ENCODE results near the gene COL8A1.

The COL8A1 gene

DNA sequence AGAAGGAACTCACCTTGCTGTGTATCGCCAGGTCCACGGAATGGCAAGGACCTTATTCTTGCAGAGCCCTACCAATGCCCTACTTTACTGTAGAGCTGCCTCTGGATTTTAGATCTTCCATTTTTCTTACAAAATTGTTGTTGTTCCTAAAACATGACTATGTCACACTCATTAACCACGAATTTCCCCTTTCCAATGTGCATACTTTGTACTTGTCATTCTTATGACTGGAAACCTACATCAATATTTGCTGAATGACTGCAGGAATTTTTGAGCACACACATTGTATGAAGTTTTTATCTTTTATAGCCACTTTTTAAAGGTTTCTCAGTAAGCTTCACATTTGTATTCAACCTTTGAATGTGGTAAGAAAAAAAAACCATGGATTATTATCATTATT lies 143.4 kb downstream of the COL8A1 start:
- in situ Hi-C loops (cut with HindIII; ENCODE audit: low sequenced_read_pairs) = no loop called here

DNA sequence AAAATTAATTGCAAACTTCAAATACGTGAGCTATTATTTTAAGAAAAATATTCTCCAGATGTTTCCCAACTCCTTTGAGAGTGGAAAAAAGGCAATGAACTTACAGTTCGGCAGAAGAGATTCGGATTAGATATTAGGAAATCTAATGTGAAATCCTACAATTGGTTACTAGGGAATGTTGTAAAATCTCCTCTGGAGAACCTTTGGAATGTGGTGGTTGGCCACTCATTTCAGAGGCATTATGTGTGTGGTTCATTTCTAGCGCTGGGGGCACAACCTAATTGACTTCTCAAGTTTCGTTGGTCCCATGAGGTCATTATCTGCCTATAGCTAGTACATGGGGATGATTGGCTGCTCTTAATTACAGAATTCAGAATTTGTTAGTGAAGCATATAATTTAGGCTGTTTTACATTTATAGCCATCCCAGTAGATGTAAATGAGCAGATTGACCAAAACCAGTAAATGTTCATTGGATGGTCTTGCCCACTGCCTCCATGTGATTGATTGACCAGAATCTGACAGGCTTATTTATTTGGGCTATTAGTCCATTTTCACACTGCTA lies 144.7 kb downstream of the COL8A1 start:
- in situ Hi-C loops (cut with HindIII; ENCODE audit: low sequenced_read_pairs) = no loop called here

DNA sequence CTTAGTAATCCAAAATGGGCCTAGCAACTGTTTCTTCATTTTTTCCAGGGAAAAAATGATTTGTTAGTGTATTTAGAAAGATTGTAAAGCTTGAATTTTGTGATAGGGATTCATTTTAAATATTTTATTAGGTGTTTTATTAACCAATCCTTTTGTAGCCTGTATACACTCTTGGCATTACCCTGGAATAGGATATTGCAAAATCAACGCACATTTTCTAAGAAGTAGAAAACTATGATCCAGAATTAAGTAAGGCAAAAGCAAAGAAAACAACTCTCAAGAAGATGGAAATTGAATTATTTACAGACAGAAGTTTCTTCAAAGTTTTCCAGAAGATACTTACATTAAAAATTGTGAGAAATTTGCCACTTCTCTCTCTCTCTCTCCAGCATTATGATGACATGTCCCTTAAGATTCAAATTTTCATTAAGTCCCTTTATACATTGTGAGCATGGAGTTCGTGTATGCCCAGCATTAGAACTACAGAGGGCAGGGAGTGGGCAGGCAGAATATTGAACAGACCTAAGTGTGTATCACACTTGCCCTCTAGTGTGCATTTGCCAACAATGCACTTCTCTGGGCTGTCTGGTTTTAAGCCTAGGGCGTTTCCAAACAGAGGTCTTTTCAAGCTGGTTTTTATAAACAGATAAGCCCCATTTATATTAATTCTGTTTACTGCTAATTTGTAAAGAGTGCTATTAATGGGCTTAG lies 150.8 kb downstream of the COL8A1 start:
- in situ Hi-C loops (cut with HindIII; ENCODE audit: low sequenced_read_pairs) = no loop called here

DNA sequence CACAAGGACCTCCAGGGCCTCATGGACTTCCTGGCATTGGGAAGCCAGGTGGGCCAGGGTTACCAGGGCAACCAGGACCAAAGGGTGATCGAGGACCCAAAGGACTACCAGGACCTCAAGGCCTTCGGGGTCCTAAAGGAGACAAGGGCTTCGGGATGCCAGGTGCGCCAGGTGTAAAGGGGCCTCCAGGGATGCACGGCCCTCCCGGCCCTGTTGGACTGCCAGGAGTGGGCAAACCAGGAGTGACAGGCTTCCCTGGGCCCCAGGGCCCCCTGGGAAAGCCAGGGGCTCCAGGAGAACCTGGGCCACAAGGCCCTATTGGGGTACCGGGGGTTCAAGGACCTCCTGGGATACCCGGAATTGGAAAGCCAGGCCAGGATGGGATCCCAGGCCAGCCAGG lies 156.1 kb downstream of the COL8A1 start:
- in situ Hi-C loops (cut with HindIII; ENCODE audit: low sequenced_read_pairs) = no loop called here

GRCh38 chr3:99795573-99795972 lies 157.2 kb downstream of the COL8A1 start:
- in situ Hi-C loops (cut with HindIII; ENCODE audit: low sequenced_read_pairs) = no loop called here

GRCh38 chr3:99799422-99799821 lies 161.0 kb downstream of the COL8A1 start:
- in situ Hi-C loops (cut with HindIII; ENCODE audit: low sequenced_read_pairs) = no loop called here

DNA sequence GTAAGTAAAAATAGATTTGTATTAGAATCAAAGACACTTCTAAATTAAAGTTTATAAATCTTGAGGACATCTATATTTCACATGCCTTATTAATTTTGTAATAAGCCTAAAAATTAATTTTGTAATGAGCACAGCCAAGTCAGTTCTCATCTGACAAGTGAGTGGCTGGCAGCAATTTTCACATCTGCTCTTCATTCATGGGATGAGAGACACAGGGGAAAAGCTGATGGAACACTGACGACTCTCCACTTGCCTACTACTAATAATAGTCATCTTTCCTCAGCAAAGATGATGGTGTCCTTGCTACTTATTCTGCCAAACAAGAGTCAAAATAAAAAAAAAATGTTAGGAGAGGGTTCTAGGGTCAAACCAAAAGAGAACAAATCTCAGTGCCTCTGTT lies 164.9 kb downstream of the COL8A1 start:
- in situ Hi-C loops (cut with HindIII; ENCODE audit: low sequenced_read_pairs) = no loop called here

DNA sequence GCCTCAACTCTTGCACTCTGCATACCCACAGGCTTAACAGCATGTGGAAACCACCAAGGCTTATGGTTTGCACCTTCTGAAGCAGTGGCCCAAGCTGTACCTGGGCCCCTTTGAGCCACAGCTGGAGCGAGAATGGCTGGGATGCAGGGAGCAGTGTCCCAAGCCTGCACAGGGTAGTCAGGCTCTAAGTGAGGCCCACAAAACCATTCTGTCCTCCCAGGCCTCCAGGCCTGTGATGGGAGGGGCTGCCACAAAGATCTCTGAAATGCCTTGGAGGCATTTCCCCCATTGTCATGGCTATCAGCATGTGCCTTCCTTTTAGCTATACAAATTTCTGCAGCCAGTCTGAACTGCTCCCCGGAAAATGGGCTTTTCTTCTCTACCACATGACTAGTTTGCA lies 166.8 kb downstream of the COL8A1 start:
- in situ Hi-C loops (cut with HindIII; ENCODE audit: low sequenced_read_pairs) = no loop called here

DNA sequence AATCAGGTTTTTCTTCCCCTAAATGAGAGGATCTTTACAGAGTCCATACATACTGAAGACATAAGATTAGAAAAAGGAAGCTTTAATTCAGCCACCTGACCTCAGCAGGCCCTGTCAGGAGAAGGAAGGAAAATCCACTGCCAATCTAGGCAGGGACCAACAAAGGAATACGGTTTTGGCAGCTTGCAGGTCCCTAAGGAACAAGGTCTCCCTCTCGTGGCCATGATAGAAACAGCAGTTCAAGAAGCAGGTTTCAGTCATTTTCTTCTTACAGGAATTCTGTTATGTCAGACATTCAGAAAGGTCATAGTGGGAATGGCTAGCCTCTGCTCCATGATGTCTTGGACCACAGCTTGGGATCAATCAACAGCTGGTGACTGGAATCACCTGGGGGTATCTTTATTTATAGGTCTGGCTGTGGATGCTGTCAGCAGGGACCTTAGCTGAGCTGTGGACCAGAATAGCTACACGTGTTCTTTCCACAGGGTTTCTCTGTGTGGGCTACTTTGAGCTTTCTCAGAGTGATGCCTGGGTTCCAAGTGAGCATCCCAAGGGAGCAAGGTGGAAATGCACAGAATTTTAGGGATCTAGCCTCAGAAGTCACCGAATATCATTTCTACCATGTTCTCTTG lies 169.9 kb downstream of the COL8A1 start:
- in situ Hi-C loops (cut with HindIII; ENCODE audit: low sequenced_read_pairs) = no loop called here

DNA sequence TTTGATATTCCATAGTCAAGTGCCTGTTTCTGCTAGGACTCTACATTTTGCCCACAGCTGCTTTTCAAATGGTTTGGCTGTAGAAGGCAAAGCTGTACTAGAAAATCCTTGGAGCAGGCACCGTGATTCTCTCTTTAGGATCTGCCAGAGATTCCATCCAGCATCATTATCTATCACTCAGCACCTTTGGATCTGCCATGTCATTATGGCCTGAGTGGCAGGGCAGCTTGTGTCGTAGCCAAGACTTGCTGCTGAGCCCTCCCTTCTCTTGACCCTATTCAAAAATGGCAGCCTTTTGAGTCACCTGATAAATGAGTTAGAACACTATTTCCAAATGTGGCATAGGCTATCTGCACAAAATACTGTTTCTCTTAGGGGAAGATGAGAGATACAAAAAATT lies 171.2 kb downstream of the COL8A1 start:
- in situ Hi-C loops (cut with HindIII; ENCODE audit: low sequenced_read_pairs) = no loop called here

DNA sequence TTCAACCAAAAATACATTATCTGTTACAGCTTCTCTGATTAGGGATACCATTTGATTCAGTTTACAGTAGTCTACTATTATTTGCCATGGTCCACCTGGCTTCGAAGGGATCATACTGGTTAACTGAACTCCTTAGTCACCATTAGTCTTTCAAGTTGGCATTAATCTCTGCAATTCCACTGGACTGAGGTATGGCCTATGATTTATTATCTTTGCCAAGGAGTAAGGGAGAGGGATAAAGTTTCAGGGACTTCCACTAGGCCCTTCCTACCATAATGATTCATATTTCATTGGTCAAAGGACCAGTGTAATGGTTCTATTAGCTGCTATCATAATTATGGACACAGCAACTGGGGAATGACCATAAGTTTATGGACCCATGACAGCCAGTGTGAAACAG lies 172.0 kb downstream of the COL8A1 start:
- in situ Hi-C loops (cut with HindIII; ENCODE audit: low sequenced_read_pairs) = no loop called here

DNA sequence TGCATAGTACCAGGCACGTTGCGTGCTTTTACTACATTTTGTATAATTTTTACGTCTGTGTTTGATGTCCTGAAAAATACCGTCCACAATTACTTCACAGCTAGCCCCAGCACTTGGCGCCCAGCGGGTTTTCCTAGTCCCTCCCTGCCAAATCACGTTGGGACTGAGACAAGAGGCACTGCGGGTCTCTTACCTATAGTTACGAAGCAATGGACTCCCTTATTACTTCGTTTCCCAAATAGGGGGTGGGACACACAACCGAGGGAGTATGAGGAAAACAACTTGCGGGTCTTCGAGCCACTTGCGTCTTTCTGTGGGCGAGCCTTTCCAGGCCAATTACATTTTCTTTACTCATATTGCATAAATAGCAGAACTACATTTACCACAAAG lies 178.6 kb downstream of the COL8A1 start:
- in situ Hi-C loops (cut with HindIII; ENCODE audit: low sequenced_read_pairs) = no loop called here

DNA sequence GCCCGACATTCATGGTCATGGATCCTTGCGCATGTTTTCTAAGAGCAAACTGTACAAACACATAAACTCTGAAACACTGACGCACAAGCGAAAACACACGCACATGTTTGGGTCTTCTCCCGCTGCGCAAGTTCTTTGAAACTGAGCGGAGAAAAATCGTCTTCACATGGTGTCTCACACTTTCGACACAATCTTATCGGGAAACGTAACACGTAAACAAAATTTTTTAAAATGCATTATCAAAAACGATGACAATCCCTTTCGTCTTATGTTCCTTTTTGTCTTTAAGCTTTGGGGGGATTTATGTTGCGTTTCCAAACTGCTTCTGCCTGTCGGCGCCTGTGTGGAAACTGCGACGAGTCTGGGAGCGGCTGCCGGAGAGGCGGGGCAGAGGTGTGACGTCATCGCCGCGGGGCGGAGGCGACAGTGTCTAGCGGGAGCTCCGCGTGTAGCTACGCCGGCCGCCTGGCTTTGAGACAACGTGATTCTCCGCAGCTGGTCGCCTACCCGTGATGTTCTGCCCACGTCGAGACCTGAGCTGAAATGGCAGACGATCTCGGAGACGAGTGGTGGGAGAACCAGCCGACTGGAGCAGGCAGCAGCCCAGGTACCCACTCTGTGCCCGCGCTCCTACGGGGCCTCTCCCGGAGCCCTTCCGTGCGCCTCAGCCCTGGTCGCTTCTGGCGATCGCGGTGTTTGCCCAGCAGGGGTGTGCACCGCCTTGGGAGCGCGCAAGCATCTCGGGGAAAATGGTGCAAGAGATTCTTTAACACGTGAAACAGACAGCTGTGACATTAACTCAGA lies 179.2 kb downstream of the COL8A1 start, which contains the start of gene CMSS1:
Gene CMSS1, plus strand, starts transcription at position 426 of the 804 bp plus-strand sequence.
- in situ Hi-C loops (cut with HindIII; ENCODE audit: low sequenced_read_pairs) = no loop called here

DNA sequence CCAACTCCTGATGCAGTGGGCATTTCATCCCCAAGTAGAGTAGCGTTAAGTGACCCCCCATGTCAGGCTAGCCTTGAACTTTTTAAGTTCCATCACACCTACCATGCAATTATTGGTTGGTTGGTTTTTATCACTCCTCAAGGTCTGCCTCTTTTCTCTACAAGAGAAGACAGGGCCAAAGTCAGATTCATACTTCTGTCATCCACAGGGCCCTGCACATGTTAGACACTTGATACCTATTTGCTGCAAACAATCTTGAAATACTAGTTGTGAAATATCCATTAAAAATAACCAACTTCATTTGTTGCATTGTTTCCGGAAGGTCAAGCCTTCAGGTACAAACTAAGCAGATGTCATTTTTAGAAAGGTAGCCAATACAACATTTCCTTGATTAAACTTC lies 180.4 kb downstream of the COL8A1 start:
- in situ Hi-C loops (cut with HindIII; ENCODE audit: low sequenced_read_pairs) = no loop called here

DNA sequence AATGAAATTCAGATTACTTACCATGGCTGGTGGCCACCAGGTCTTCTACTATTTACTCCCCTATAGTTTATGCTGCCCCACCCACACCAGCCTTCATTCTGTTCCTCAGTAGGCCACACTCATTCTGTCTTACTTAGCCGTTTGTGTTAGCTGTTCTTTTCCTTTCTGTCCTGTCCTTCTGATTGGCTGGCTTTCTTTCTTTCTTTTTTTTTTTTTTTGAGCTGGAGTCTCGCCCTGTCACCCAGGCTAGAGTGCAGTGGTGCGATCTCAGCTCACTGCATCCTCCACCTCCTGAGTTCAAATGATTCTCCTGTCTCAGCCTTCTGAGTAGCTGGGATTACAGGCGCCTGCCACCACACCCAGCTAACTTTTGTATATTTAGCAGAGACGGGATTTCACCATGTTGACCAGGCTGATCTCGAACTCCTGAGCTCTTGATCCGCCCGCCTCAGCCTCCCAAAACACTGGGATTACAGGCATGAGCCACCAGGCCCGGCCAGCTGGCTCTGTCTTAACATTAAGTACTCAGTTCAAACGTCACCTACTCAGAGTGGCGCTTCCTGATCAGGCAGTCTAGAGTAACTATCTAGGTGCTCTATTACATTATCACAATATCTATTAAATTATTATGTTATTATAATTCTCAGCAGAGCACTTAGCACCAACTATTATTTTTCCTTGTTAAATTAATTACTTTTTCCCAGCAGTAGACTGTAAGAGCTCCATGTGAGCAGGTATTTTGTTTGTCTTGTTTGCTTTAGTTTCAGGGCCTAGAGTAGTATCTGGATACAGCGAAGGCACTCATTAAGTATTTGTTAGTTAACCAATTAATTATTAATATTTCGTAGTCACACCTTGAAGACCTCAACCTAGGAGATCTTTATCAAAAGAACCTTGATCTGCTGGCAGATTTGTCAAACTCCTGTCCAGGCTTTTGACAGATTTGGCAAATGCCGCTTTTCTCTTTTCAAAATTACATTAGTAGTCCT lies 185.6 kb downstream of the COL8A1 start:
- in situ Hi-C loops (cut with HindIII; ENCODE audit: low sequenced_read_pairs) = no loop called here

- in situ Hi-C loops (cut with HindIII; ENCODE audit: low sequenced_read_pairs) = no loop called here
Observed at GRCh38 chr3:99825004-99825640, 186.7 kb downstream of the COL8A1 start.

- in situ Hi-C loops (cut with HindIII; ENCODE audit: low sequenced_read_pairs) = no loop called here
Observed at GRCh38 chr3:99829844-99830243, 191.4 kb downstream of the COL8A1 start.

- in situ Hi-C loops (cut with HindIII; ENCODE audit: low sequenced_read_pairs) = no loop called here
Observed at GRCh38 chr3:99833617-99834205, 195.3 kb downstream of the COL8A1 start.

DNA sequence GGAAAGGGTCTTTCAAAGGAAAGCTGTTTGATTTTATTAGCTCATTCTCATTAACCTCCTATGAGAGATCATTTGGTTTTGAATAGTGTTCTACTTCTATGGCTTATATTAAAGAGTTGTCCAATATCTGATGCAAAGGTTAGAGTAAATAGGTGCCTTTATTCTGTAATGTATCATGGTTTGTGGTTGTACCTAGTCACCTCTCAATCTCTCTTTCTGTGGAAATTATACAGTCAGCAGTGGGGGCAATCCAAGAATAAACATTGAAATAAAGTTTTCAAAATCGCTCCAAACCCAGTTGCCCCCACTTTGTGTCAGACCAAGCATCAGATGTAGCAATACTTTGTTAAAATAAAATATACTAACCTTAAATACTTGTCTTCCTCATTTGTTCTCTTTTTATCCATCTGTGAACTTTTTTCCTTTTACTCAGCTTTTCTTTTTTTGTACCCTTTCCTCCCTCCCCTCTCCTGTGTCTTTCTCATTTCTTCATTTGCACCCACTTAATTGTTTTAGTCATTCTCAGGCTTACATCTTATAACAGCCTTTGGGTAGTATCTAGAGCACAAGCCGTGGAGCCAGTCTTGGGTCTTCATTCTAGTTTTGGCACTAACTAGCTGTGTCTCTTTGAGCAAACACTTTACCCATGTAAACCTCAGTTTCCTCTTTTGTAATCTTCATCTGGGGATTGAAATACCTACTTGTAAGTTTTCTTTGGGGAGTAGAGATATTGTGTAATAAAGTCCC lies 196.0 kb downstream of the COL8A1 start:
- in situ Hi-C loops (cut with HindIII; ENCODE audit: low sequenced_read_pairs) = no loop called here

Measured in DLD1 (cell line).